ENCODE measurements around the gene C1orf159. TPM values are rescaled to one million over a fixed set of nuclear protein-coding genes. Genes with fewer than 3 reads are reported as not detected.

C1orf159 gene
- polyA plus RNA-seq, 3 donors: 3.0 to 18.8 (median 3.3) TPM

DNA sequence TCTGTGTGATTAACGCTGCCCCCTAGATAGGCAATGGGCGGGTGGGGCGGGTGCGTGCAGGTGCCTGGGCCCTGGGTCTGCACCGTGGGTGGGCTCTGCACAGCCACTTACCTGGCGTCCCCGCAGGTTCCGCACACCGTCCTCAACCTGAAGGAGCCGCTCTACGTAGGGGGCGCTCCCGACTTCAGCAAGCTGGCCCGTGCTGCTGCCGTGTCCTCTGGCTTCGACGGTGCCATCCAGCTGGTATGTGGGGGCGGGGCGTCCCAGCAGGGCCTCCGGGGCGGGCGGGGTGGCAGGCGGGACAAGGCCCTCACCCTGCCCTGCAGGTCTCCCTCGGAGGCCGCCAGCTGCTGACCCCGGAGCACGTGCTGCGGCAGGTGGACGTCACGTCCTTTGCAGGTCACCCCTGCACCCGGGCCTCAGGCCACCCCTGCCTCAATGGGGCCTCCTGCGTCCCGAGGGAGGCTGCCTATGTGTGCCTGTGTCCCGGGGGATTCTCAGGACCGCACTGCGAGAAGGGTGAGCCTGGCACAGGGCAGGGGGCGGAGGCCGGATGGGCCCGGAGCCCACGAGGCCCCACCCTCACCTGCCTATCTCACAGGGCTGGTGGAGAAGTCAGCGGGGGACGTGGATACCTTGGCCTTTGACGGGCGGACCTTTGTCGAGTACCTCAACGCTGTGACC, 64.6 kb downstream of the C1orf159 start:
- Mint-ChIP-seq H3K27me3 (ENCODE audit: low read depth in 3 of 3) (peaks cover 0 to 4% (median 3%) of the 10 kb centered on the region in 3 donors), H3K4me3 (no peak overlapping the region), H3K9me3 (peaks cover 0 to 2% (median 0%) of the 10 kb centered on the region in 7 donors), H3K27ac (no peak overlapping the region), H3K36me3 (no peaks in the 10 kb centered on the region), H3K4me1 (no peaks in the 10 kb centered on the region)
- H3K27me3 ChIP-seq (ENCODE audit: control insufficient read depth in 2 of 2, insufficient read depth in 2 of 2, low read length in 2 of 2): no peaks in the 10 kb centered on the region
- no peak overlapping the region for H3K27ac ChIP-seq (ENCODE audit: low read depth in 1 of 2, low read length in 2 of 2)
- no peak overlapping the region for H2AFZ ChIP-seq (ENCODE audit: insufficient read depth, low read depth, low read length, poor library complexity, severe bottlenecking)
- no peak for DNase-seq
- no peaks in the 10 kb centered on the region for H3K36me3 ChIP-seq (replicated peaks in 1 of 2; ENCODE audit: control insufficient read depth in 1 of 2, insufficient read depth in 2 of 2, low read length in 2 of 2)
- H3K9ac ChIP-seq (ENCODE audit: insufficient read depth, low read length, poor library complexity, severe bottlenecking): no peak overlapping the region
- 94% methylated on average over 45 of the region's 46 CpGs for WGBS (ENCODE audit: insufficient coverage)
- no peak overlapping the region for H3K4me2 ChIP-seq (replicated peaks; ENCODE audit: extremely low read depth, low read length, poor library complexity, severe bottlenecking)
- no peaks in the 10 kb centered on the region for H3K79me2 ChIP-seq (ENCODE audit: insufficient read depth, low read length)
- H3K4me1 ChIP-seq (ENCODE audit: control insufficient read depth in 1 of 2, insufficient read depth in 2 of 2, low read length in 2 of 2): no peaks in the 10 kb centered on the region
- H3K9me3 ChIP-seq (replicated peaks in 1 of 2; ENCODE audit: control insufficient read depth in 1 of 2, insufficient read depth in 1 of 2, low read length in 2 of 2): no peaks in the 10 kb centered on the region
- no peaks in the 10 kb centered on the region for H4K20me1 ChIP-seq (ENCODE audit: insufficient read depth, low read length)
- no peak overlapping the region for H3K4me3 ChIP-seq (replicated peaks in 1 of 3; ENCODE audit: low read depth in 2 of 3, low read length in 3 of 3)
- TF ChIP-seq, protein P1, sequence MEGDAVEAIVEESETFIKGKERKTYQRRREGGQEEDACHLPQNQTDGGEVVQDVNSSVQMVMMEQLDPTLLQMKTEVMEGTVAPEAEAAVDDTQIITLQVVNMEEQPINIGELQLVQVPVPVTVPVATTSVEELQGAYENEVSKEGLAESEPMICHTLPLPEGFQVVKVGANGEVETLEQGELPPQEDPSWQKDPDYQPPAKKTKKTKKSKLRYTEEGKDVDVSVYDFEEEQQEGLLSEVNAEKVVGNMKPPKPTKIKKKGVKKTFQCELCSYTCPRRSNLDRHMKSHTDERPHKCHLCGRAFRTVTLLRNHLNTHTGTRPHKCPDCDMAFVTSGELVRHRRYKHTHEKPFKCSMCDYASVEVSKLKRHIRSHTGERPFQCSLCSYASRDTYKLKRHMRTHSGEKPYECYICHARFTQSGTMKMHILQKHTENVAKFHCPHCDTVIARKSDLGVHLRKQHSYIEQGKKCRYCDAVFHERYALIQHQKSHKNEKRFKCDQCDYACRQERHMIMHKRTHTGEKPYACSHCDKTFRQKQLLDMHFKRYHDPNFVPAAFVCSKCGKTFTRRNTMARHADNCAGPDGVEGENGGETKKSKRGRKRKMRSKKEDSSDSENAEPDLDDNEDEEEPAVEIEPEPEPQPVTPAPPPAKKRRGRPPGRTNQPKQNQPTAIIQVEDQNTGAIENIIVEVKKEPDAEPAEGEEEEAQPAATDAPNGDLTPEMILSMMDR (IDR thresholded peaks at IDR 0.05): no peak
- intact Hi-C loops (cut with micrococcal nuclease): no loop called here

DNA sequence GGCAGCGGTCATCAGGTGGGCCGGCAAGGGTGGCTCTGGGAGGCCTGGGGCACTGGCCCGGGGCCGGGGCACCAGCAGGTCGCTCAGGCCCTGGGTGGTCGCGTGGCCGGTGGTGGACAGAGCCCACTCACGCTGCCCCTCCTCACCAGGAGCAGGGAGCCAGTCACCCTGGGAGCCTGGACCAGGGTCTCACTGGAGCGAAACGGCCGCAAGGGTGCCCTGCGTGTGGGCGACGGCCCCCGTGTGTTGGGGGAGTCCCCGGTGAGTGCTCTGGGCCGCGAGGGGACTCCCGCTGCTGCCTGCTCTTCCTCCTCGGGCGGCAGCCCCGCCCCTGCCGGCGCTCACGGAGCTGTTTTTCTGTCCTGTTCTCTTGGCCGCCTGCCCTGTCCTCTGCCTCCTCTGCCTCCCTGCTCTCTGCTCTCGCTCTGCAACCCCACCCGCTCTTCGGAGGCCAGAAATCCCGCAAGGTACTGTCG, 65.3 kb downstream of the C1orf159 start:
- Histone ChIP-seq H3K27me3 (ENCODE audit: control insufficient read depth in 2 of 2, insufficient read depth in 2 of 2, low read length in 2 of 2) (no peaks in the 10 kb centered on the region), H3K9me3 (replicated peaks in 1 of 2; ENCODE audit: control insufficient read depth in 1 of 2, insufficient read depth in 1 of 2, low read length in 2 of 2) (no peaks in the 10 kb centered on the region), H3K36me3 (replicated peaks in 1 of 2; ENCODE audit: control insufficient read depth in 1 of 2, insufficient read depth in 2 of 2, low read length in 2 of 2) (no peaks in the 10 kb centered on the region), H3K79me2 (ENCODE audit: insufficient read depth, low read length) (no peaks in the 10 kb centered on the region), H3K9ac (ENCODE audit: insufficient read depth, low read length, poor library complexity, severe bottlenecking) (no peak overlapping the region), H3K4me3 (replicated peaks in 1 of 3; ENCODE audit: low read depth in 2 of 3, low read length in 3 of 3) (no peak overlapping the region), H3K27ac (ENCODE audit: low read depth in 1 of 2, low read length in 2 of 2) (no peak overlapping the region), H2AFZ (ENCODE audit: insufficient read depth, low read depth, low read length, poor library complexity, severe bottlenecking) (no peak overlapping the region), H4K20me1 (ENCODE audit: insufficient read depth, low read length) (no peaks in the 10 kb centered on the region), H3K4me2 (replicated peaks; ENCODE audit: extremely low read depth, low read length, poor library complexity, severe bottlenecking) (no peak overlapping the region), H3K4me1 (ENCODE audit: control insufficient read depth in 1 of 2, insufficient read depth in 2 of 2, low read length in 2 of 2) (no peaks in the 10 kb centered on the region)
- Mint-ChIP-seq H3K36me3 (no peaks in the 10 kb centered on the region), H3K4me1 (no peaks in the 10 kb centered on the region), H3K9me3 (peaks cover 0 to 2% (median 0%) of the 10 kb centered on the region in 7 donors), H3K27ac (no peak overlapping the region), H3K4me3 (no peak overlapping the region), H3K27me3 (ENCODE audit: low read depth in 3 of 3) (peaks cover 0 to 4% (median 2%) of the 10 kb centered on the region in 3 donors)
- WGBS (ENCODE audit: insufficient coverage): 92% methylated on average over 24 of the region's 32 CpGs
- TF ChIP-seq, protein P1 (IDR thresholded peaks at IDR 0.05): no peak
- no peak for DNase-seq
- intact Hi-C loops (cut with micrococcal nuclease): no loop called here
